Stimulated activated CD8-positive, alpha-beta memory T cell treated with anti-CD3 and anti-CD28 coated beads, Interleukin-2, amount 100 ng/mL, for 1 hour (primary cell): ENCODE results near the gene AFTPH.

Source experiments
- DNase-seq, 2 donors: peaks; one replicate each; pipeline ENCODE4 v3.0.0-alpha.2; 2020; ENCODE audit warnings: low read depth in 2 of 2

The AFTPH gene

GRCh38 chr2:64609942-64610281, 85.8 kb downstream of the AFTPH start:
- DNase-seq, result no peak

GRCh38 chr2:64610316-64610855, 86.3 kb downstream of the AFTPH start:
- DNase-seq, result no peak

- no peak for DNase-seq
These were observed 88.6 kb downstream of the AFTPH start for GRCh38 chr2:64612575-64613195.

- no peak for DNase-seq
These were observed 89.1 kb downstream of the AFTPH start for GRCh38 chr2:64613276-64613675.

GRCh38 chr2:64615192-64615763, 91.2 kb downstream of the AFTPH start:
- no peak for DNase-seq

GRCh38 chr2:64615844-64616536, 91.9 kb downstream of the AFTPH start:
- DNase-seq, result no peak

GRCh38 chr2:64617631-64618151, 93.6 kb downstream of the AFTPH start:
- DNase-seq, result no peak

GRCh38 chr2:64620661-64621060, 96.5 kb downstream of the AFTPH start:
- no peak for DNase-seq

- DNase-seq, result no peak
These were observed 98.5 kb downstream of the AFTPH start for GRCh38 chr2:64622443-64623241.

- DNase-seq, result no peak
These were observed 99.2 kb downstream of the AFTPH start for GRCh38 chr2:64623242-64623850.

- no peak for DNase-seq
These were observed 100.0 kb downstream of the AFTPH start for GRCh38 chr2:64624108-64624610.

- no peak for DNase-seq
These were observed 100.7 kb downstream of the AFTPH start for GRCh38 chr2:64624862-64625261.

GRCh38 chr2:64625299-64626145, 101.4 kb downstream of the AFTPH start:
- no peak for DNase-seq

GRCh38 chr2:64626146-64626809, 102.2 kb downstream of the AFTPH start:
- no peak for DNase-seq

- no peak for DNase-seq
These were observed 103.0 kb downstream of the AFTPH start for GRCh38 chr2:64626963-64627760.

GRCh38 chr2:64627860-64628841, 104.0 kb downstream of the AFTPH start:
- no peak for DNase-seq

- DNase-seq, result no peak
These were observed 105.2 kb downstream of the AFTPH start for GRCh38 chr2:64629329-64629781.

- no peak for DNase-seq
These were observed 105.7 kb downstream of the AFTPH start for GRCh38 chr2:64629875-64630274.
